ENCODE results near the gene SERTAD3. TPM values are rescaled to one million over a fixed set of nuclear protein-coding genes. Genes with fewer than 3 reads are reported as not detected.

The SERTAD3 gene
- polyA plus RNA-seq, 1 donor: 32.5 TPM

DNA sequence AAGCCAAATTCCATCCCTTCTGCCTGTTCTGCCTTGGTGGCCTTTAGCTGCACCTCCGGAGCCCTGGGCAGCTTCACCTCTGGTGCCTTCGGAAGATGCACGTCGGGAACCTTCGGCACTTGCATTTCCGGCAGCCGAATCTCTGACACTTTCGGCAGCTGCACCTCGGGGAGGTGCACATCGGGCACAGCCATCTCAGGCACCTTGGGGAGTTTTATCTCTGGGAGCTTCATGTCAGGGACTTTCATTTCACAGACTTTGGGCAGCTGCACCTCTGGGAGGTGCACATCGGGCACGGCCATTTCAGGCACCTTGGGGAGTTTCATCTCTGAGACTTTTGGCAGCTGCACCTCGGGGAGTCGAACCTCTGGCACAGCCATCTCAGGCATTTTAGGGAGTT, 48.2 kb downstream of the SERTAD3 start:
- Histone ChIP-seq H3K36me3 (ENCODE audit: control insufficient read depth, insufficient read depth, low read length) (no peaks in the 10 kb centered on the region), H3K9me3 (ENCODE audit: control insufficient read depth, low read depth, low read length) (peaks cover 5% of the 10 kb centered on the region), H3K27me3 (ENCODE audit: control insufficient read depth, insufficient read depth, low read length) (no peaks in the 10 kb centered on the region), H3K4me1 (ENCODE audit: control insufficient read depth, insufficient read depth, low read length) (peaks cover 17% of the 10 kb centered on the region), H3K27ac (ENCODE audit: low read length) (no peak overlapping the region), H3K4me3 (ENCODE audit: low read length) (no peak overlapping the region)
- WGBS (ENCODE audit: insufficient coverage, low lambda C conversion rate): 90% methylated on average over 4 of the region's 14 CpGs
- no peak for DNase-seq

DNA sequence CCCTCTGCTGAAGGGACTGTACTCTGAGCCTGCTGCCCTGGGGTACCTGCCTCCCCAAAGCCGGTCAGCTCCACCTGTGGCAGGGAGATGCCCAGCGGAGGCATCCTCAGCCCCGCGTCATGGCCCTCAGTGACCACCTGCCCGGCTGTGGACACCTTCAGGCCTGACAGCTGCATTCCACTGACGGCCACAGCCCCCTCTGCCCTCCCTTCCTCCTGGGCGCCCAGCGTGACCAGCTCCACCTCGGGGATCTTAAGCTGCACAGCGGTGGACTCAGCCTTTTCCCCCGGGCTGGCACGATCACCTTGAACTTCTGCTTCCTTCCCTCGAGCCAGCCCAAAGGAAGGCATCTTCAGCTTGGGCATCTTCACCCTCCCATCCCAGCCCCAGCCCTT, 49.3 kb downstream of the SERTAD3 start:
- no CpG with 5 or more reads among the region's 13 CpGs for WGBS (ENCODE audit: insufficient coverage, low lambda C conversion rate)
- no peaks in the 10 kb centered on the region for H3K36me3 ChIP-seq (ENCODE audit: control insufficient read depth, insufficient read depth, low read length)
- no peak overlapping the region for H3K4me3 ChIP-seq (ENCODE audit: low read length)

DNA sequence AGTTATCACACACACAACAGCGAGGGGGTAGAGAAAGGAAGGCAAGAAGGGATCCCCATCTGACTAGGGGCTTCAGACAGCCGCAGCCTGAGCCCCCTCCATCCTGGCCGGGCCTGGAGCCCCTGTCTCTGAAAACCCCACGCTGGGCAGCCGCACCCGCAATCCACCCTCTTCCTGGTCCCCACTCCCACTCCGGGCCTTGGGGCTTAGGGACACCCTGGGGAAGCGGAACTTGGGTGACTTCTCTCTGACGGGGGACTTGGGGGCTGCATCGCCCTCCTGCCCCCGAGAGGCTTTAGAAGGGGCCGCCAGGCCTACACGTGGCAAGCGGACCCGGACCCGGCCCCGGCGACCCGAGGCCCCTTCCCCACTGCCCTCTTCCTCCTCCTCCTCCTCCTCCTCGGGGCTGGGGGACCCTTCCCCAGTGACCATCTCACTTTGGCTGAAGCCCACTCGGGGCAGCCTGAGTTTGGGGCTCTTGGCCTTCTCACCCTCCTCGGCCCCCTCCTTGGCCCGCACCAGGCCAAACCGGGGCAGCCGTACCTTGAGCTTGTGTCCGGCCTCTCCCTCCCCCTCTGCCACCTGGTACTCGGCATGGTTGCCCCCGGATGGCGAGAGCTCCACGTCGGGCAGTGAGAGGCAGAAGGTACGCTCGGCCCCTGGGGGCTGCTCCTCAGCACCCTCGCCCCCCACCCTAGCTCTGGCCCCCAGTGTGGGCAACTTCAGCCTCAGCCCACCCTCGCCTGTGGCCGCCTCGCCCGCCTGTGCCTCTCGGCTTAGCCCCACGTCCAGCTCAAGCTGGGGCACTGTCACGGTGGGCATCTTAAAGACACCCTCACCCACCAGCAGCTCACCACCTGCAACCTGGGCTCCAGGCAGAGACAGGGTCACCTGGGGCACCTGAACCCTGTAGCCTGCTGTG, 50.0 kb downstream of the SERTAD3 start:
- H3K4me3 ChIP-seq (ENCODE audit: low read length): no peak overlapping the region
- no peak for DNase-seq
- no peak overlapping the region for H3K27ac ChIP-seq (ENCODE audit: low read length)
- no peaks in the 10 kb centered on the region for H3K27me3 ChIP-seq (ENCODE audit: control insufficient read depth, insufficient read depth, low read length)
- peaks cover 12% of the 10 kb centered on the region for H3K4me1 ChIP-seq (ENCODE audit: control insufficient read depth, insufficient read depth, low read length)
- H3K9me3 ChIP-seq (ENCODE audit: control insufficient read depth, low read depth, low read length): peaks cover 5% of the 10 kb centered on the region
- no CpG with 5 or more reads among the region's 41 CpGs for WGBS (ENCODE audit: insufficient coverage, low lambda C conversion rate)
- no peaks in the 10 kb centered on the region for H3K36me3 ChIP-seq (ENCODE audit: control insufficient read depth, insufficient read depth, low read length)

More for the DNA sequence above, 49.3 kb downstream of the SERTAD3 start:
- H3K27me3 ChIP-seq (ENCODE audit: control insufficient read depth, insufficient read depth, low read length): no peaks in the 10 kb centered on the region
- no peak overlapping the region for H3K27ac ChIP-seq (ENCODE audit: low read length)
- peaks cover 17% of the 10 kb centered on the region for H3K4me1 ChIP-seq (ENCODE audit: control insufficient read depth, insufficient read depth, low read length)
- no peak for DNase-seq
- H3K9me3 ChIP-seq (ENCODE audit: control insufficient read depth, low read depth, low read length): peaks cover 5% of the 10 kb centered on the region

DNA sequence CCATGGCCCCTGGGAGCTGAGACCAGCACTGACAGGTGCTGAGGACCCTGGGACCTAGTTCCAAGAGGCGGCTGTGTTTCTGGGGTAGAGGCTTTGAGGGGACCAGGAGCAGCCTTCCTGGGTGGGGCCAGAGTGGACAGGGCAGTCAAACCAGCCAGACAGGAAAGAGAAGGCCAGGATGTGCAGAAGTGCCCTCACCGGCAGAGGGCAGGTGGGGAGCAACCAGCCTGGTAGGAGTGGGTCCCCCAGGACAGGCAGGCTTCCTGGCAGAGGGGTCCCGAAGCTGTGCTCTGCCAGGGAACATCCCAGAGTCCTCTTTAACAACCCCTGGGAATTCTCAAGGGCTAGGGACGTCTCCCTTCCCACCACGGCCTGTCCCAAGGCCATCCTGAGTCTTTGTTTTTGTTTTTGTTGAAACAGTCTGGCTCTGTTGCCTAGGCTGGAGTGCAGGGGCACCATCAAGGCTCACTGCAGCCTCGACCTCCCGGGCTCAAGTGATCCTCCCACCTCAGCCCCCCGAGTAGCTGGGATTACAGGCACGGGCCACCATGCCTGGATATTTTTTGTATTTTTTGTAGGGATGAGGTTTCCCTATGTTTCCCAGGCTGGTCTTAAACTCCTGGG, 51.1 kb downstream of the SERTAD3 start:
- DNase-seq: peak in 1 of 2 donors; percentile 24
- Histone ChIP-seq H3K27me3 (ENCODE audit: control insufficient read depth, insufficient read depth, low read length) (no peaks in the 10 kb centered on the region), H3K4me3 (ENCODE audit: low read length) (no peak overlapping the region), H3K27ac (ENCODE audit: low read length) (no peak overlapping the region), H3K36me3 (ENCODE audit: control insufficient read depth, insufficient read depth, low read length) (no peaks in the 10 kb centered on the region), H3K4me1 (ENCODE audit: control insufficient read depth, insufficient read depth, low read length) (peaks cover 2% of the 10 kb centered on the region), H3K9me3 (ENCODE audit: control insufficient read depth, low read depth, low read length) (no peaks in the 10 kb centered on the region)
- WGBS (ENCODE audit: insufficient coverage, low lambda C conversion rate): no CpG with 5 or more reads among the region's 9 CpGs

DNA sequence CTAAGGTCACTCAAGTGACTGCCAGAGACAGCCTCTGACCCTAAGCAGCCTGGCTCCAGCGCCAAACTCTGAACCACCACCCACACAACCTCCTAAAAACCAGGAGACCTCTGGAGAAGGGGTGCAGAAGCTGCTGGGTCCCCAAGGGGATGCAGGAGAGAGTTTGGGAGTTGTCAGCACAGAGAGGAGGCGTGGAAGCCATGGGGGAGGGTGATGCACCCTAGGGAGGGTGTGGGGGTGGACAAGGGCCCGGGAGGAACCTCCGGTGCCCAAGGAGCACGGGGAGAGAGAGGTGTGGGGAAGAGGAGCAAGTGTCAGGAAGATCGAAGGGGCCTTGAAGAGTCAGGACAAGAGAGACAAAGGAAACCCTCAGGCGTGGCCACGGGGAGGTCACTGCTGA, 52.0 kb downstream of the SERTAD3 start:
- Histone ChIP-seq H3K27ac (ENCODE audit: low read length) (no peak overlapping the region), H3K4me3 (ENCODE audit: low read length) (no peak overlapping the region), H3K9me3 (ENCODE audit: control insufficient read depth, low read depth, low read length) (no peaks in the 10 kb centered on the region), H3K27me3 (ENCODE audit: control insufficient read depth, insufficient read depth, low read length) (no peaks in the 10 kb centered on the region), H3K4me1 (ENCODE audit: control insufficient read depth, insufficient read depth, low read length) (no peaks in the 10 kb centered on the region), H3K36me3 (ENCODE audit: control insufficient read depth, insufficient read depth, low read length) (no peaks in the 10 kb centered on the region)
- 100% methylated on average over 1 of the region's 8 CpGs for WGBS (ENCODE audit: insufficient coverage, low lambda C conversion rate)
- DNase-seq: no peak

Other genes with a start within 250 kb of the SERTAD3 start
- gene TTC9B, start 226.0 kb downstream of the SERTAD3 start, polyA plus RNA-seq: 3.1 TPM
- gene CCNP, start 217.6 kb downstream of the SERTAD3 start, polyA plus RNA-seq: 1.5 TPM
- 101 TPM for gene AKT2, start 159.0 kb downstream of the SERTAD3 start, polyA plus RNA-seq
- gene C19orf47, start 95.9 kb downstream of the SERTAD3 start, polyA plus RNA-seq: 8.7 TPM
- gene PLD3, start 95.6 kb downstream of the SERTAD3 start, polyA plus RNA-seq: 272 TPM
- gene HIPK4, start 54.2 kb downstream of the SERTAD3 start, polyA plus RNA-seq: 0.10 TPM
- gene PRX, start 31.0 kb downstream of the SERTAD3 start, polyA plus RNA-seq: 4.0 TPM
- 9.0 TPM for gene SERTAD1, start 18.3 kb downstream of the SERTAD3 start, polyA plus RNA-seq
- gene BLVRB, start 21.4 kb upstream of the SERTAD3 start, polyA plus RNA-seq: 90.8 TPM
- gene SPTBN4, start 22.7 kb upstream of the SERTAD3 start, polyA plus RNA-seq: 3.4 TPM
- gene SHKBP1, start 132.5 kb upstream of the SERTAD3 start, polyA plus RNA-seq: 27.8 TPM
- 223 TPM for gene LTBP4, start 157.0 kb upstream of the SERTAD3 start, polyA plus RNA-seq
- gene NUMBL, start 246.3 kb upstream of the SERTAD3 start, polyA plus RNA-seq: 16.3 TPM

All from large intestine (tissue), 3 donors.